Activated T-helper 17 cell treated with anti-CD3 and anti-CD28 coated beads, Interleukin-2, amount 50 U/mL, for 72 hours (primary cell): ENCODE measurements around the gene TUBA4A. TPM values are rescaled to one million over a fixed set of nuclear protein-coding genes. Genes with fewer than 3 reads are reported as not detected.

Source experiments
- ATAC-seq: fragments of 150-1000 bp; cut with Tn5 transposase; replicated peaks from 2 replicates; pipeline ENCODE4 v1.10.0; 2021; ENCODE audit warnings: mild to moderate bottlenecking, moderate library complexity
- H3K27ac Mint-ChIP-seq: one replicate; pipeline ENCODE4 v1.8.0; 2022; ENCODE audit warnings: mixed read lengths
- H3K27me3 Mint-ChIP-seq: one replicate; pipeline ENCODE4 v1.8.0; 2022; ENCODE audit warnings: mixed read lengths
- H3K36me3 Mint-ChIP-seq: one replicate; pipeline ENCODE4 v1.8.0; 2022; ENCODE audit warnings: low read depth, mild to moderate bottlenecking, mixed read lengths
- H3K4me1 Mint-ChIP-seq: one replicate; pipeline ENCODE4 v1.8.0; 2022; ENCODE audit warnings: mixed read lengths
- H3K4me3 Mint-ChIP-seq: one replicate; pipeline ENCODE4 v1.8.0; 2022; ENCODE audit warnings: mild to moderate bottlenecking, mixed read lengths
- H3K9me3 Mint-ChIP-seq: one replicate; pipeline ENCODE4 v1.8.0; 2022; ENCODE audit warnings: mixed read lengths
- total RNA-seq, 2 donors: library from RNA; stranded (reverse); gene quantifications; one replicate each; pipeline ENCODE4 v1.2.3, GENCODE V29; 2022

TUBA4A gene
- total RNA-seq, 2 donors from 2014 or later, result 347 to 530 TPM

DNA sequence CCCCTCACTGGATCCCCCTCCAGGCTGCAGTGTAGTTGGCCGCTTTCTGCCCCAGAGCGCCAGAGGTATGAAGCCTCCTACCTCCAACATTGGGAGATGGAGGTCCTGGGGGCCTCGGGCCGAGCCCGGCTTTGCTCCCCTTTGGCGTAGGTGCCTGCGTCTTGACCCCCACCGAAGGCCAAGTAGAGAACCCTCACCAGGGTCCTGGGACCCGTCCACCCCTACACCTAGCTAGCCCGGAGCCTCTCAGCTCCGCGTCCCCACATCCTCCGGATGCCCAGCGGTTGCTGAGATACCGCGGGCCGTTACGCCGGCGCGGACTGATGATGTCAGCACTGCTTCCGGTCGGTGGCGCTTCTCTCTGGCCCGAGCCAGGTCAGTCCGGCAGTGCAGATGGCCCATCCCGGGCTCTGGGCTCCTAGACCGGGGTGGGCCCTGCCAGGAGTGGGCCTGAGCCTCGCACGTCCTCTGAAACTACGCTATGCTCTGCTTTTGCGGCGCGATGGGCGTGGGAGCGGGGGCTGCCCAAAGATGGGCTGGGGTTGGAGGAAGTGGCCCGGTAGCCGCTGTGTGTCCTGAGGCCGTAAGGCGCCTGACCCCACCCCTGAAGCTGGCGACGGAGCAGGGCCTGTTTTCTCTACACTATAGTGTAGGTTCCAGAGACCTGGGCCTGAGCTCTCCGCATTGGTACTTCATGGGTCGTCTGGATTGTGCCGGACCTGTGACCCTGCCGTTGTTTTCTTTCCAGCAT, 8.4 kb downstream of the TUBA4A start, which contains the start of the genes GLB1L and STK16:
TSS of gene GLB1L (minus strand) at position 297 of the 751 bp plus-strand sequence. CDS start 1,871 bp downstream, outside the sequence.
TSS of gene STK16 (plus strand) at position 332 of the 751 bp plus-strand sequence. CDS start 521 bp downstream, outside the sequence.
- peaks cover 31% of the 10 kb centered on the region for H3K4me1 Mint-ChIP-seq
- H3K27ac Mint-ChIP-seq, result peak within 1 kb of the TSS; percentile 94
- no peaks in the 10 kb centered on the region for H3K9me3 Mint-ChIP-seq
- H3K4me3 Mint-ChIP-seq, result peak within 1 kb of the TSS; percentile 81
- ATAC-seq, result peak; percentile 60
- H3K36me3 Mint-ChIP-seq, result peaks cover 41% of the 10 kb centered on the region
- no peaks in the 10 kb centered on the region for H3K27me3 Mint-ChIP-seq

DNA sequence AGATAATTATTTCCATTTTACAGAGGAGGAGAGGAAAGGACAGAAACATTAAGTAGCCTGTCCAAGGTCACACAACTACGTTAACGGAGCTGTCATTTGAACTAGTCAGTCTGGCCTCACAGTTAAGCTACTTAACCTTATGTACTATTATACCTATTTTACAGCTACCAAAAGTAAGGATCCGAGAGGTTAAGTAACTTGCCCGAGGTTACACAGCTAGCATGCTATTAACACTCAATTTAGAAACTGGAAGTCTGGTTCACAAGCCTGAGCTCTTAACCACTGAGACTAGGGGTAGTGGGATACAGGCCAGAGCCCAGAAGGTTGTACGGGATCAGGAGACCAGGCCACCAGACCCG, 8.9 kb downstream of the TUBA4A start:
- Mint-ChIP-seq H3K4me1 (peaks cover 26% of the 10 kb centered on the region), H3K4me3 (peak overlapping the region; percentile 81), H3K36me3 (peaks cover 36% of the 10 kb centered on the region), H3K9me3 (no peaks in the 10 kb centered on the region), H3K27me3 (no peaks in the 10 kb centered on the region), H3K27ac (peak overlapping the region; percentile 94)
- ATAC-seq, result no peak

DNA sequence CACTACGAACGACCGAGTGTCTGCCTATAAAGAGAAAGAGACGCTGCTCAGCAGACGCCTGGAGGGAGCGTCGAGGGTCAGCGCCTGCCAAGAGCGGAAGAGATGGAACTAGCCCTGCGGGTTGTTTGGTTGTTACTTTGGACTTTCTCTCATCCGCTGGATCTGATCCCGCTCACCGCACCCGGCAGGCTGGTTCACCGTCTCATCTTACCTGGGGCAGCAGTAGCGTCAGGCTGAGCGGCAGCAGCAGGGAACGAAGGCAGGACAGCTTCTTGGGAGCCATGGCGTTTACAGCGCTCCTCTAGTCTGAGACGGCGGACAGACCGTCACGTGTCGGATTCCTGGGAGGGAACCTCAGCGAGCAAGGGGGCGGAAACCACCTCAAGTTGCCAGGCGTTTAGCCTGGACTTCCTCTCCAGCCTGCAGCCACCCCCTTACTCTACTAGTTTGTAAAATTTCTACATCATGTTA, 10.4 kb downstream of the TUBA4A start:
- H3K36me3 Mint-ChIP-seq, result peaks cover 29% of the 10 kb centered on the region
- H3K4me3 Mint-ChIP-seq, result peak overlapping the region; percentile 15
- H3K9me3 Mint-ChIP-seq, result no peaks in the 10 kb centered on the region
- ATAC-seq, result no peak
- H3K27ac Mint-ChIP-seq, result no peak overlapping the region
- H3K27me3 Mint-ChIP-seq, result no peaks in the 10 kb centered on the region
- peaks cover 12% of the 10 kb centered on the region for H3K4me1 Mint-ChIP-seq

DNA sequence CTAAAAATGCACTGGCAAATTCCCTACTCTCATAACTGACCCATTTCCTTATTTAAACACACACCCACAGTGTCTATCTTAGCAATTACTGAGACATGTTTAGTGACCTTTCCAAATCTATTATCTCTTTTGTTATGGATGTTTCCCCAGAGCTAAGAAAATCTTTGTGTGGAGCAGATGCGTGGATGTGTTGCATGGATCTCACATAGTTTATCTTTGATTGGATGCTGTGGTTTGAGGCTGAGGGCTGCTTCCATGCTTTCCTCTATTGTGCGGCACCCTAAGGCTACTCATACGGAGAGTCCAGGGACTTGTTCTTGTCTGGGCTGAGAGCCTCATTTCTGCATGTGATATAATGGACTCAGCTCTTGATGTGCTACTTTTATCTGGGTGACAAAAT, 19.4 kb downstream of the TUBA4A start:
- no peak overlapping the region for H3K4me3 Mint-ChIP-seq
- H3K4me1 Mint-ChIP-seq, result peaks cover 29% of the 10 kb centered on the region
- H3K36me3 Mint-ChIP-seq, result peaks cover 93% of the 10 kb centered on the region
- no peak for ATAC-seq
- no peaks in the 10 kb centered on the region for H3K27me3 Mint-ChIP-seq
- no peaks in the 10 kb centered on the region for H3K9me3 Mint-ChIP-seq
- H3K27ac Mint-ChIP-seq, result peak overlapping the region; percentile 55

DNA sequence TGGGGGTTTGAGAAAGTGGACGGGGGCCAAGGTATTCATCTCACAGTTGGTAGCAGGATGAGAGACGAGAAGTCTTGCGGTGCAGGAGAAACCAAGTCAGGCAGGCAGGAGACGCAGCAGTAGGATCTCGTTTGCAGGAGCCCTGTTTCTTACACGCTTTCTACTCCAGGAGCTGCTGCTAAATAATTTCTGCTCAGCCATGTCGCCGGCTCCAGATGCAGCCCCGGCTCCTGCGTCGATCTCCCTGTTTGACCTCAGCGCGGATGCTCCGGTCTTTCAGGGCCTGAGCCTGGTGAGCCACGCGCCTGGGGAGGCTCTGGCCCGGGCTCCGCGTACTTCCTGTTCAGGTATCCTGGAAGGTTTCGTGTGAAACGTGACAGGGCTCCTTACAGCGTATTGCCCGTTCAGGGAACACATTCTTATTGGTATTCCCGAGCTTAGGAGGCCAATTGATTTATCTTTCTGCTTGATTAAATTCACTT, 23.6 kb downstream of the TUBA4A start:
- peak overlapping the region; percentile 99 for H3K27ac Mint-ChIP-seq
- H3K36me3 Mint-ChIP-seq, result peaks cover 97% of the 10 kb centered on the region
- no peaks in the 10 kb centered on the region for H3K9me3 Mint-ChIP-seq
- no peaks in the 10 kb centered on the region for H3K27me3 Mint-ChIP-seq
- peak overlapping the region; percentile 97 for H3K4me3 Mint-ChIP-seq
- peak; percentile 55 for ATAC-seq
- peaks cover 20% of the 10 kb centered on the region for H3K4me1 Mint-ChIP-seq

DNA sequence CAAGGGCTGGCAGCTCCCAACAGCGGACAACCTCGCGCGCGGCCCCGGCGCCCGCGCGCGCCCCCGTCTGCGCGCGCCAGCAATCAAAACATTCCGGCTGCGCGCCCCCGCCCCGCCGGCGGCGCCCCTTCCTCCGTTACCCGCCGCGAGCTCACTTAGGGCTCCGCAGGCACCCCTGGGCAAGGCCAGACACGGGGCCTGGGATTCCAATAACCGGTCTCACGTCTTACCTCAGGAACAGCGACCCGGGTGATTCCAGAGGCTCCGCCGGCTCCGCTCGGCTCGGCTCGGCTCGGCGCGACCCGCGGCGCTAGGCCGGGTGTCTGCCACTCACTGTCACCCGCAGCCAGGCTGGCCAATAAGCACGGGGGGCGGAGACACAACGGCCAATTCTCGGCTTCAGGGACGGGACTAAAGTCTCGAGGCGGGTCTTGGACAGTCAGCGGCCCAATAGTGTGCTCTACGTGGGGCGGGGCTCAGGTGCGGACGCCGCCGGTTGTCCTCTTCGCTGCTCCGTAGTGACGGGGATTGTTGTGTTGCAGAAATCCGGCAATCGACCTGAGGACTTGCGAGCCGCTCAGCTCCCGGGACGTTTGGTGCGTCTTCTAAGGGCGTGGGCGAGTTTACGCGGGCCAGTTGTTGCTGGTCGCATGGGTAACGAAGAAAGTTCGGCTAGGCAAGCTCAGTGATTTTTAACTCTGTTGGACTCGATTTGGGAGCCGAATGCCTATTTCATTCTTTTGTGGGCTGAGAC, 24.2 kb downstream of the TUBA4A start, which contains the start of the genes ANKZF1 and ATG9A:
TSS of gene ANKZF1 (plus strand) at position 502 of the 754 bp plus-strand sequence. CDS start 452 bp downstream, outside the sequence.
TSS of gene ATG9A (minus strand) at position 332 of the 754 bp plus-strand sequence. CDS start 1,612 bp downstream, outside the sequence.
- Mint-ChIP-seq H3K9me3 (no peaks in the 10 kb centered on the region), H3K36me3 (peaks cover 97% of the 10 kb centered on the region), H3K27ac (peak within 1 kb of the TSS; percentile 99), H3K4me3 (peak within 1 kb of the TSS; percentile 97), H3K4me1 (peaks cover 16% of the 10 kb centered on the region), H3K27me3 (no peaks in the 10 kb centered on the region)
- peak; percentile 97 for ATAC-seq

DNA sequence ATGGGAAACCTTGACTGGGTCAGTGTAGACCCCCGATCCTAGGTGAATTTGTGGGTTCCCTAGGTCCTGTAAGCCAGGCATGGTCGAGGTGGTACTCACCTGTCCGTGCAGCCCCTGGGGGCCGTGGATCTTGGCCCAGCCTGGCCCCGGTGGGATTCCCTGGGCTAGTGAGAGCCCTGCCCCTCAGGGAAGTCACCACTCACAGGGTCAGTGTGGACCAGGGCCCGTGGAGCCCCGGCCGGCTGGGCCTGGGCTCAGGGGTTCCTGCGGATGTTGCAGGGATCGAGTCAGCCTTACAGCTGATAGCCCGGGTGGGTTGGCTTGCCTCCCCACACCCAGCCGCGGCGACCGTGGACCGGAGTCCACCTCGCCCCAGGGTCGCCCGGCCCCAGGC, 24.8 kb downstream of the TUBA4A start:
- Mint-ChIP-seq H3K27ac (peak overlapping the region; percentile 99), H3K4me1 (peaks cover 13% of the 10 kb centered on the region), H3K9me3 (no peaks in the 10 kb centered on the region), H3K27me3 (no peaks in the 10 kb centered on the region), H3K4me3 (peak overlapping the region; percentile 97), H3K36me3 (peaks cover 97% of the 10 kb centered on the region)
- no peak for ATAC-seq

DNA sequence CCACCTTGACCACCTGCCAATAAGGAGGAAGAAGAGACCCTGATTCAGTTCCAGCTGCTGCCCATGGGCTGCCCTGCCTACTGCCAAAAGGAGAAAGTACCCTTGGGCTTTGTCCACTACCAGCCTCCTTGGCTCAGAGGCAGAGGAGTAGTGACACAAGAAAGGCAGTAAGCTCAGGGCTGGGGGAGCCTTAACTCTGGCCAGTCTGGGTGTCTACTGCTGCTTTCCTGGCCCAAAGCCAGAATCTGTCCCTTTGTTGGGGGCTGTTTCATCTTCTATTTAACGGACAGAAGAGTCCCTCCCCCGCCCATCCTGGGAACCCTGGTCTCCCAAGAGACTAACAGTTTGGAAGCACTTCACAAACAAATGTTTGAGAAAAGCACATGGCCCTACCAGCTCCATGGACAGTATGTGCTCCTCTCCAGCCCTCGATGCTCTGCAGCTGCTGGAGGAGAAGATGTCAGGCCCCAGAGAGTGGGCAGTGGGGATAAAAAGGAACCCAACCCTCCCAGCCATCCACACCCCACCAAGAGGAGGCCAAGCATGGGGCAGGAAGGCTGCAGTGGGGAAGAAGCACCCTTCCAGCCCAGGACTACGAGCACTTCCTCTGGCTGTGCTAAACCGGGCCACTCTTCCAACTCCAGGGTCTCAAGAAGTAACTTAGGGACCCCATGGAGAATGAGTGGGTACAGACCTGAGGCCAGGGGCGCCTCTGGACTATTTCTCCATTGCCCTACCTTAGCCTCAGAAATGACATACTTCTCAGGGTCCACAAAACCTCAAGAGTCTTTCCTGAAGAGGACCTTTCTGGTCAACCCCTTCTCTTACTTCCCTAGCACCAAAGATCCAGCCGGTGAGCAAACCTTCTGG, 25.4 kb downstream of the TUBA4A start:
- Mint-ChIP-seq H3K27ac (peak overlapping the region; percentile 43), H3K36me3 (peaks cover 97% of the 10 kb centered on the region), H3K4me1 (peaks cover 7% of the 10 kb centered on the region), H3K9me3 (no peaks in the 10 kb centered on the region), H3K27me3 (no peaks in the 10 kb centered on the region), H3K4me3 (peak overlapping the region; percentile 97)
- ATAC-seq, result no peak

DNA sequence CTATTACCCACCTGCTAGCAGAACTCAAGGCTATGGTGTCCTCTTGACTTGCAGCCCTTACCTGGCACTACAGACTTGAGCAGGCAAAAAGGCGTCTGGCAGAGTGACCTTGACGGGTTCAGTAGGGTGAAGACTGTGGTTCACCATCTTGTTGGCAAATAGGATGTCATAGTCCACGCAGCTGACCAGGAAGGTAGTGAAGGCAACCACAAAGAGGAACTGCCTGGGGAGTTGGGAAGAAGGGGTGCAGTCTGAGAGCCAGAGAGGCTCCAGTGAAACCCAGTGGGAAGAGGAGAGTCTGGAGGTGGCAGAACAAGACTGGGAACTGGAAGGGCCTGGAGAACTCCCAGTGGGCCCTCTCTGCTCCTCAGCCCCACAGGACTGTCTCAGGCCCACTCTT, 28.4 kb downstream of the TUBA4A start:
- no peak for ATAC-seq
- Mint-ChIP-seq H3K4me3 (no peak overlapping the region), H3K4me1 (no peaks in the 10 kb centered on the region), H3K36me3 (peaks cover 97% of the 10 kb centered on the region), H3K27me3 (no peaks in the 10 kb centered on the region), H3K9me3 (no peaks in the 10 kb centered on the region), H3K27ac (peak overlapping the region; percentile 14)

DNA sequence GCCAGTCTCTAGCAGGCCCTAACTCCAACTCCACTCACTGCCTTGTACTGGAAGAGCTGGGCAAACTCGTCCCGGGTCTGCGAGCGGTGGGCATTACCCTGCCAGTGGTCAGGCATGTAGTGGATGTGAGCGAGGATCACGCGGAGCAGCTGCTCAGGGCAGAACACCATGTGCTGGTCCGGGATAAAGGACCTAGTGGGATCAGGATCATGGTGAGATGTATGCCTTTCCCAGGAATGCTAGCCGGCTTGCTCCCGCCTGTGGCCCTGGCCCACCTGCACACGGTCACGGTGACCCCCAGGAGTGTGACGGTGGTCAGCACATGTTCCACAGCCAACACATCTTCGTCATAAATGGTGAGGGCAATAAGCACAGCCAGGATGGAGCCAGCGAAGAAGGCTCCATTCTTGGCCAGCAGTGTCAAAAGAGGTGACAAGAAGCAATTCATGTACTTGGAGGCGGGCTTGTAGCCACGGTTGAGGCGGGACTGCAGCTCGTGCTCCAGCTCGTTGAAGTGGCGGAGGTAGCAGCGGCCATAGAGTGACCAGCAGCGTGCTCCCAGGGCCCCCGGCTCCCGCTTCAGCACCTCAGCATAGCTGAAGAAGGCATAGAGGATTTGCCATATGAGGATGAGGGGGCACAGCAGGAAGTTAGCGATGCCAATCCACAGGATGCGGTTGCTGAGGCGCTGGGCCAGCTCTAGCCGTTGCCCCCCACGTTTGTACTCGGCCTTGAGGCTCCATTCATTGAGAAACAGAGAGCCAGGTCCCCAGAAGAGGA, 29.7 kb downstream of the TUBA4A start:
- ATAC-seq, result no peak
- Mint-ChIP-seq H3K9me3 (no peaks in the 10 kb centered on the region), H3K36me3 (peaks cover 98% of the 10 kb centered on the region), H3K4me3 (no peak overlapping the region), H3K27ac (peak overlapping the region; percentile 14), H3K27me3 (no peaks in the 10 kb centered on the region), H3K4me1 (no peaks in the 10 kb centered on the region)

DNA sequence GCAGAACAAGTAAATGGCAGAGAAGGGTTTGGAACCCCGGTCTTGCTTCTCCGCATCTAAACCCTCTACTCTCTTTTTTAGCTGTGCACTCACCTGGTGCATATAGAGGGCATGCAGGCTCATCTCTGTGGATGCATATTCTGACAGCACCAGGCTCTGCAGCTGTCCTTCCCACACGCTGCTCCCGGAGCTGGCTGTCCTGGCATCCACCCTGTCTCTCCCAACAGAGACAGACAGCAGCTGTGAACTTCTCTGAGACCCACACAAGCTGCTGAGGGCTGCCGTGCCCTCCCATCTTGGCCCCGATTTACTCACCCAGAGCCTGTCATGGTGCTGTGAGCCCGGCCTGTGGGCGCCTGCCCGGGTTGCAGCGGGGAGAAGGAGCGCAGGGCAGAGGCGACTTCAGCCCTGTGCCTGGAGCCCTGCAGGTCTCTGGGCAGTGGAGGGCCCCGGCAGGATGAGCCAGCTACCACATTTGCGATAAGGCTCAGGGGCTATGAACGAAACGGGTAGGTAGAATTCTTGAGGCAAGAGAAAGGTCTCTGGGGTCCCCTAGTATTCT, 31.7 kb downstream of the TUBA4A start:
- Mint-ChIP-seq H3K4me3 (no peak overlapping the region), H3K36me3 (peaks cover 96% of the 10 kb centered on the region), H3K9me3 (no peaks in the 10 kb centered on the region), H3K4me1 (no peaks in the 10 kb centered on the region), H3K27ac (no peak overlapping the region), H3K27me3 (no peaks in the 10 kb centered on the region)
- no peak for ATAC-seq

DNA sequence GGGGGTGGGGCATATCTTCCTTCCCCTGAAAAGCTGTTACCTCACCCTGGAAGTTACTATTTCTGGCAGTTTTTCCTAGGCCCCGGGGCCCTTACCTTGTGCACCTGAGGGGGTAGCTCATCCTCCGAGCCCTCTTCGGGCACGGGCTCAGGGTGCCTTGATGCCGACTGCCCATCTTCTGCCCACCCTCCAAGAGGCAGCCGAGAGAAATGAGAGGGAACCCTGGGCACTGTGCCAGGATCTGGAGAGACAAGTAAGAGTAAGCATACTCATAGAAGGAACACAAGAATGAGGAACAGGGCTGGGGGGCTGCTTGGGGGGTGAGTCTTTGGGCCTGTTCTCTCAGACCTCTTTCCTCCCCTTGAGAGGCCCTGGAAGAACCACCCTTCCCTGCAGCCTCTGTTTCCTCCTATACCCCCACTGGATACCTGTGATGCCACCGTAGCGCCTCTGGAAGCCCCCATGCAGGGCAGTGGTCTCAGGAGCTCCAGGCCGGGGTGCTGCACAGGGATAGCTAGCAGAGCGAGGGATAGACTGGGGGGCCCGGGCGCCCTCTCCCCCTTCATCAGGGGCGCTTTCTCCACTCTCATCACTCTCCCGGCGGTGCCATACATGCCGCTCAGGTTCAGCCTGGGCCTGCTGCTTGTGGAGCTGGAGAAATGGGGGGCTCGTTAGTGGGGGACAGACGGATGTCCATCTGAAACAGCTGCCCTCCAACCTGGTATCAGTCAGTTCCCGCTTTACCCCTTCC, 32.9 kb downstream of the TUBA4A start:
- H3K27ac Mint-ChIP-seq, result peak overlapping the region; percentile 34
- peaks cover 96% of the 10 kb centered on the region for H3K36me3 Mint-ChIP-seq

More for the DNA sequence above, 32.9 kb downstream of the TUBA4A start:
- Mint-ChIP-seq H3K4me3 (no peak overlapping the region), H3K4me1 (peaks cover 8% of the 10 kb centered on the region), H3K9me3 (no peaks in the 10 kb centered on the region), H3K27me3 (no peaks in the 10 kb centered on the region)
- ATAC-seq, result no peak
